ENCODE measurements around the gene LATS1.
"Not testable (repeated sequence)": the region's sequence is repeated elsewhere in the genome, so short reads cannot be mapped to it uniquely, and the experiment has no call there.

LATS1 gene

GRCh38 chr6:149686230-149686629 is 31.7 kb downstream of the LATS1 start:
- POLR2A ChIA-PET: interaction anchor here (0.7 kb wide), 1 partner anchor 143 kb away, joined by 3 read pairs; no protein-coding TSS in a partner anchor
- CTCF ChIA-PET: no interaction called here
- DNase-seq (ENCODE audit: extremely low spot score): no peak
- TF ChIP-seq SP1 (IDR thresholded peaks at IDR 0.05) (no peak), BHLHE40 (IDR thresholded peaks at IDR 0.05; ENCODE audit: borderline replicate concordance) (no peak), FOXK2 (IDR thresholded peaks at IDR 0.05) (no peak), L3MBTL2 (conservative IDR thresholded peaks at IDR 0.05) (no peak), SUZ12 (IDR thresholded peaks at IDR 0.05) (no peak), CTBP1 (IDR thresholded peaks at IDR 0.05; ENCODE audit: borderline replicate concordance) (no peak), LEF1 (IDR thresholded peaks at IDR 0.05; ENCODE audit: borderline replicate concordance) (no peak), NFRKB (IDR thresholded peaks at IDR 0.05) (no peak), FOXA1 (IDR thresholded peaks at IDR 0.05) (no peak), TARDBP (IDR thresholded peaks at IDR 0.05) (no peak), PKNOX1 (IDR thresholded peaks at IDR 0.05) (no peak), ZNF384 (IDR thresholded peaks at IDR 0.05) (no peak)

- CTCF ChIA-PET: no interaction called here
- DNase-seq (ENCODE audit: extremely low spot score): no peak
- POLR2A ChIA-PET: no interaction called here
These were observed 34.5 kb downstream of the LATS1 start for GRCh38 chr6:149683256-149683859.

GRCh38 chr6:149681845-149682244 is 36.1 kb downstream of the LATS1 start:
- CTCF ChIA-PET: interaction anchor here (0.5 kb wide), 1 partner anchor 14 kb away, joined by 3 read pairs; no protein-coding TSS in a partner anchor
- POLR2A ChIA-PET; DNase-seq (ENCODE audit: extremely low spot score): not testable (repeated sequence)

More at GRCh38 chr6:149683256-149683859, 34.5 kb downstream of the LATS1 start:
- no peak for TF ChIP-seq CTBP1 (IDR thresholded peaks at IDR 0.05; ENCODE audit: borderline replicate concordance)
- TF ChIP-seq ARNT (IDR thresholded peaks at IDR 0.05): no peak
- no peak for TF ChIP-seq FOXK2 (IDR thresholded peaks at IDR 0.05)
- no peak for TF ChIP-seq HDGF (IDR thresholded peaks at IDR 0.05; ENCODE audit: borderline replicate concordance)
- no peak for TF ChIP-seq NFRKB (IDR thresholded peaks at IDR 0.05)
- no peak for TF ChIP-seq TARDBP (IDR thresholded peaks at IDR 0.05)
- TF ChIP-seq ZNF384 (IDR thresholded peaks at IDR 0.05): no peak
- no peak for TF ChIP-seq SUZ12 (IDR thresholded peaks at IDR 0.05)
- TF ChIP-seq SP1 (IDR thresholded peaks at IDR 0.05): no peak
- no peak for TF ChIP-seq FOXM1 (IDR thresholded peaks at IDR 0.05; ENCODE audit: borderline replicate concordance)
- no peak for TF ChIP-seq FOXA1 (IDR thresholded peaks at IDR 0.05)
- no peak for TF ChIP-seq L3MBTL2 (conservative IDR thresholded peaks at IDR 0.05)
- TF ChIP-seq ELF4 (IDR thresholded peaks at IDR 0.05): no peak
- TF ChIP-seq BHLHE40 (IDR thresholded peaks at IDR 0.05; ENCODE audit: borderline replicate concordance): no peak
- no peak for TF ChIP-seq LEF1 (IDR thresholded peaks at IDR 0.05; ENCODE audit: borderline replicate concordance)
- TF ChIP-seq PKNOX1 (IDR thresholded peaks at IDR 0.05): no peak

GRCh38 chr6:149681209-149681608 is 36.7 kb downstream of the LATS1 start:
- no peak for DNase-seq (ENCODE audit: extremely low spot score)
- TF ChIP-seq FOXA1 (IDR thresholded peaks at IDR 0.05) (no peak), ELF4 (IDR thresholded peaks at IDR 0.05) (no peak), ZNF384 (IDR thresholded peaks at IDR 0.05) (no peak), L3MBTL2 (conservative IDR thresholded peaks at IDR 0.05) (no peak), ARNT (IDR thresholded peaks at IDR 0.05) (no peak), CTBP1 (IDR thresholded peaks at IDR 0.05; ENCODE audit: borderline replicate concordance) (no peak), NFRKB (IDR thresholded peaks at IDR 0.05) (no peak), HDGF (IDR thresholded peaks at IDR 0.05; ENCODE audit: borderline replicate concordance) (no peak), SUZ12 (IDR thresholded peaks at IDR 0.05) (no peak), SP1 (IDR thresholded peaks at IDR 0.05) (no peak), PKNOX1 (IDR thresholded peaks at IDR 0.05) (no peak), LEF1 (IDR thresholded peaks at IDR 0.05; ENCODE audit: borderline replicate concordance) (no peak), TARDBP (IDR thresholded peaks at IDR 0.05) (no peak), BHLHE40 (IDR thresholded peaks at IDR 0.05; ENCODE audit: borderline replicate concordance) (no peak)
- ChIA-PET POLR2A (no interaction called here), CTCF (interaction anchor here (0.5 kb wide), 1 partner anchor 13 kb away, joined by 3 read pairs; no protein-coding TSS in a partner anchor)

GRCh38 chr6:149680503-149680902 is 37.4 kb downstream of the LATS1 start:
- TF ChIP-seq FOXK2 (IDR thresholded peaks at IDR 0.05) (no peak), HDGF (IDR thresholded peaks at IDR 0.05; ENCODE audit: borderline replicate concordance) (no peak), CTBP1 (IDR thresholded peaks at IDR 0.05; ENCODE audit: borderline replicate concordance) (no peak), TARDBP (IDR thresholded peaks at IDR 0.05) (no peak), SUZ12 (IDR thresholded peaks at IDR 0.05) (no peak), BHLHE40 (IDR thresholded peaks at IDR 0.05; ENCODE audit: borderline replicate concordance) (no peak), SP1 (IDR thresholded peaks at IDR 0.05) (no peak), PKNOX1 (IDR thresholded peaks at IDR 0.05) (no peak), ELF4 (IDR thresholded peaks at IDR 0.05) (no peak), LEF1 (IDR thresholded peaks at IDR 0.05; ENCODE audit: borderline replicate concordance) (no peak), ARNT (IDR thresholded peaks at IDR 0.05) (no peak), ZNF384 (IDR thresholded peaks at IDR 0.05) (no peak), L3MBTL2 (conservative IDR thresholded peaks at IDR 0.05) (no peak), FOXM1 (IDR thresholded peaks at IDR 0.05; ENCODE audit: borderline replicate concordance) (no peak), NFRKB (IDR thresholded peaks at IDR 0.05) (no peak), FOXA1 (IDR thresholded peaks at IDR 0.05) (no peak)
- CTCF ChIA-PET: no interaction called here
- POLR2A ChIA-PET: no interaction called here
- DNase-seq (ENCODE audit: extremely low spot score): no peak

GRCh38 chr6:149672265-149672664 is 45.6 kb downstream of the LATS1 start:
- DNase-seq (ENCODE audit: extremely low spot score); CTCF ChIA-PET: not testable (repeated sequence)
- POLR2A ChIA-PET: interaction anchor here (1.0 kb wide), 1 partner anchor 45 kb away, joined by 3 read pairs; no protein-coding TSS in a partner anchor

Data from HEK293T (cell line).